Measurements from ENCODE around the gene OSBPL3.

DNA sequence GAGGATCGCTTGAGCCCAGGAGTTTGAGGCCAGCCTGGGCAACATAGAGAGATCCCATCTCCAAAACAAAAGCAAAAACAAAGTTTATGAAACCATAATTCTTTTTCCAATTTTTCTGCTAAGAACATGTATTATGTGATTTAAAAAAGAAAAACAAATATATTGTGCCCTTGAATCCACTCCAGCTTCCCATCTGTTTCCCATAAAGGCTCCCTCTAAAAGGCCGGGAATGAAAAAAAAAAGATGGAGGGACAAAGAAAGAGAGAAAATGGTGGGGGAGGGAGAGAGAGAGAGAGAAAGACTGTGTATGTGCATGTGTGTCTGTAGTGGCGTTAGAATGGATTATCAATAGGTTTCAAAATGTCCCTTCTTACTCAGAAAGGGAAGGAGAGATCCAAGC lies 202.2 kb downstream of the OSBPL3 start:
- no peak for TF ChIP-seq ATF2 (tag by site-specific recombination; IDR thresholded peaks at IDR 0.05; ENCODE audit: low read depth)
- TF ChIP-seq ZSCAN18 (tag by site-specific recombination; IDR thresholded peaks at IDR 0.05): no peak
- no peak for TF ChIP-seq ZNF274 (IDR thresholded peaks at IDR 0.05; ENCODE audit: low read length)
- TF ChIP-seq ZNF274 (tag by site-specific recombination; IDR thresholded peaks at IDR 0.05; ENCODE audit: borderline replicate concordance): no peak
- no peak for TF ChIP-seq ZNF510 (tag by site-specific recombination; IDR thresholded peaks at IDR 0.05; ENCODE audit: insufficient replicate concordance)
- TF ChIP-seq ZBTB17 (tag by site-specific recombination; IDR thresholded peaks at IDR 0.05): no peak
- TF ChIP-seq ZNF292 (tag by site-specific recombination; IDR thresholded peaks at IDR 0.05; ENCODE audit: borderline replicate concordance, low read depth): no peak
- no peak for TF ChIP-seq ZNF785 (tag by site-specific recombination; IDR thresholded peaks at IDR 0.05)
- no peak for TF ChIP-seq ZNF549 (tag by site-specific recombination; IDR thresholded peaks at IDR 0.05)
- TF ChIP-seq ZNF335 (tag by site-specific recombination; conservative IDR thresholded peaks at IDR 0.05): no peak

Measured in HEK293 (cell line).